HG03521 (cell line): ENCODE results near the gene SOST.

Experiments used
- ATAC-seq: cut with Tn5 transposase; IDR thresholded peaks from one replicate; pipeline ENCODE4 v1.9.1; 2021; ENCODE audit warnings: mild to moderate bottlenecking, moderate library complexity; ENCODE audit not compliant: unreplicated experiment

The SOST gene

GRCh38 chr17:43774304-43775250, 16.0 kb upstream of the SOST start:
- no peak for ATAC-seq

- no peak for ATAC-seq
These were observed 14.5 kb upstream of the SOST start for GRCh38 chr17:43772877-43773648.

- no peak for ATAC-seq
These were observed 12.9 kb upstream of the SOST start for GRCh38 chr17:43771463-43771862.

GRCh38 chr17:43770957-43771356, 12.4 kb upstream of the SOST start:
- no peak for ATAC-seq

GRCh38 chr17:43769859-43770258, 11.3 kb upstream of the SOST start:
- no peak for ATAC-seq

- ATAC-seq = no peak
These were observed 10.8 kb upstream of the SOST start for GRCh38 chr17:43769426-43769825.

- no peak for ATAC-seq
These were observed 10.4 kb upstream of the SOST start for GRCh38 chr17:43768943-43769342.

GRCh38 chr17:43768382-43768781, 9.8 kb upstream of the SOST start:
- ATAC-seq = no peak

- no peak for ATAC-seq
These were observed 9.1 kb upstream of the SOST start for GRCh38 chr17:43767713-43768059.

- ATAC-seq = no peak
These were observed 8.6 kb upstream of the SOST start for GRCh38 chr17:43767053-43767712.

- no peak for ATAC-seq
These were observed 7.9 kb upstream of the SOST start for GRCh38 chr17:43766413-43767052.

- ATAC-seq = no peak
These were observed 1.8 kb upstream of the SOST start for GRCh38 chr17:43760254-43760852.

GRCh38 chr17:43759836-43760235, 1.2 kb upstream of the SOST start:
- no peak for ATAC-seq

GRCh38 chr17:43758086-43758485, 505 bp downstream of the SOST start:
- no peak for ATAC-seq

- ATAC-seq = no peak
These were observed 1.4 kb downstream of the SOST start for GRCh38 chr17:43757171-43757660.

- no peak for ATAC-seq
These were observed 2.4 kb downstream of the SOST start for GRCh38 chr17:43756201-43756600.

GRCh38 chr17:43755389-43755875, 3.2 kb downstream of the SOST start:
- no peak for ATAC-seq

- ATAC-seq = no peak
These were observed 3.6 kb downstream of the SOST start for GRCh38 chr17:43754947-43755346.

- ATAC-seq = no peak
These were observed 5.0 kb downstream of the SOST start for GRCh38 chr17:43753493-43754129.

- no peak for ATAC-seq
These were observed 8.4 kb downstream of the SOST start for GRCh38 chr17:43750153-43750552.
